Thoracic aorta (tissue), 2 donors: ENCODE measurements around the gene MITD1. TPM values are rescaled to one million over a fixed set of nuclear protein-coding genes. Genes with fewer than 3 reads are reported as not detected.
"Not testable (repeated sequence)": the region's sequence is repeated elsewhere in the genome, so short reads cannot be mapped to it uniquely, and the experiment has no call there.

Experiments used
- ATAC-seq: fragments of 150-250 bp; one replicate; pipeline ENCODE4 v1.8.0; 2017; ENCODE audit warnings: low read depth; ENCODE audit not compliant: insufficient number of reproducible peaks, low FRiP score
- DNase-seq: peaks from one replicate; pipeline ENCODE4 v3.0.0-alpha.2; 2020; ENCODE audit warnings: low spot score
- H3K27ac ChIP-seq, 2 donors: fragments of 200-600 bp; sonication (generic); 1 replicate in 1 of 2; 2 replicates in 1 of 2; pipeline ENCODE4 v1.5.1; 2016; ENCODE audit warnings: mild to moderate bottlenecking in 2 of 2, moderate library complexity in 2 of 2
- H3K27me3 ChIP-seq: fragments of 200-600 bp; sonication (generic); replicated peaks from 2 replicates; pipeline ENCODE4 v1.6.0; 2016; ENCODE audit warnings: mild to moderate bottlenecking; ENCODE audit not compliant: insufficient read depth
- H3K36me3 ChIP-seq: fragments of 200-600 bp; sonication (generic); one replicate; pipeline ENCODE4 v1.5.1; 2016
- H3K4me1 ChIP-seq, 2 donors: fragments of 200-600 bp; sonication (generic); 1 replicate in 1 of 2; 2 replicates in 1 of 2; pipeline versions ENCODE4 v1.5.1 to v1.6.0; 2016; ENCODE audit warnings: low read depth in 2 of 2, mild to moderate bottlenecking in 1 of 2; ENCODE audit not compliant: control insufficient read depth in 1 of 2
- H3K4me3 ChIP-seq: fragments of 200-600 bp; sonication (generic); 2 replicates; pipeline ENCODE4 v1.5.1; 2016; ENCODE audit warnings: mild to moderate bottlenecking
- H3K9me3 ChIP-seq: fragments of 200-600 bp; sonication (generic); 2 replicates; pipeline ENCODE4 v1.5.1; 2016
- CTCF ChIP-seq: fragments of 200-600 bp; sonication (generic); IDR thresholded peaks from one replicate; pipeline ENCODE4 v1.5.1; 2019; ENCODE audit warnings: antibody characterized with exemption
- total RNA-seq, 2 donors: library from RNA; depleted of rRNA; stranded (reverse); fragments of >200 nt; gene quantifications; one replicate each; pipeline versions ENCODE4 v1.1.0 to v1.2.3, GENCODE V29; 2016

MITD1 gene
- total RNA-seq, 2 donors from 2014 or later, result 12.0 to 25.9 TPM

- H3K27ac ChIP-seq, result no peak overlapping the region
Measured at GRCh38 chr2:99200076-99200800, 19.4 kb upstream of the MITD1 start.

GRCh38 chr2:99198103-99198841 is 17.4 kb upstream of the MITD1 start:
- Histone ChIP-seq H3K4me1 (no peaks in the 10 kb centered on the region), H3K27me3 (no peaks in the 10 kb centered on the region), H3K9me3 (no peaks in the 10 kb centered on the region), H3K27ac (no peak overlapping the region), H3K4me3 (no peak overlapping the region), H3K36me3 (peaks cover 31% of the 10 kb centered on the region)
- DNase-seq (no peak), ATAC-seq (no peak)
- no peak for TF ChIP-seq CTCF

More at GRCh38 chr2:99200076-99200800, 19.4 kb upstream of the MITD1 start:
- DNase-seq, result no peak
- no peak overlapping the region for H3K4me3 ChIP-seq
- H3K9me3 ChIP-seq, result no peaks in the 10 kb centered on the region
- no peak for ATAC-seq
- no peaks in the 10 kb centered on the region for H3K27me3 ChIP-seq
- peaks cover 30% of the 10 kb centered on the region for H3K36me3 ChIP-seq
- no peak for TF ChIP-seq CTCF
- H3K4me1 ChIP-seq, result no peaks in the 10 kb centered on the region

GRCh38 chr2:99192364-99192763 is 11.5 kb upstream of the MITD1 start:
- H3K36me3 ChIP-seq, result peaks cover 45% of the 10 kb centered on the region

GRCh38 chr2:99190548-99190947 is 9.7 kb upstream of the MITD1 start:
- ATAC-seq (no peak), DNase-seq (no peak)
- no peaks in the 10 kb centered on the region for H3K27me3 ChIP-seq
- no peak overlapping the region for H3K27ac ChIP-seq
- no peaks in the 10 kb centered on the region for H3K9me3 ChIP-seq
- TF ChIP-seq CTCF, result no peak
- H3K36me3 ChIP-seq, result peaks cover 26% of the 10 kb centered on the region
- no peak overlapping the region for H3K4me3 ChIP-seq
- no peaks in the 10 kb centered on the region for H3K4me1 ChIP-seq

More at GRCh38 chr2:99192364-99192763, 11.5 kb upstream of the MITD1 start:
- not testable (repeated sequence) for H3K27me3 ChIP-seq, H3K4me3 ChIP-seq, ATAC-seq, DNase-seq, H3K4me1 ChIP-seq, H3K27ac ChIP-seq, H3K9me3 ChIP-seq

GRCh38 chr2:99188357-99188756 is 7.5 kb upstream of the MITD1 start:
- DNase-seq (no peak), ATAC-seq (no peak)
- no peaks in the 10 kb centered on the region for H3K4me1 ChIP-seq
- no peak for TF ChIP-seq CTCF
- H3K4me3 ChIP-seq, result no peak overlapping the region
- H3K36me3 ChIP-seq, result peaks cover 23% of the 10 kb centered on the region
- no peaks in the 10 kb centered on the region for H3K9me3 ChIP-seq
- H3K27me3 ChIP-seq, result no peaks in the 10 kb centered on the region
- H3K27ac ChIP-seq, result no peak overlapping the region
